Measurements from ENCODE around the gene OR5H14. TPM values are rescaled to one million over a fixed set of nuclear protein-coding genes. Genes with fewer than 3 reads are reported as not detected.
"Not testable (repeated sequence)": the region's sequence is repeated elsewhere in the genome, so short reads cannot be mapped to it uniquely, and the experiment has no call there.

The OR5H14 gene
- total RNA-seq (2014; rRNA removed; shearing (Covaris generic)) = not detected in 2 replicates

- DNase-seq (ENCODE audit: low read depth) = no peak
Measured at GRCh38 chr3:98147179-98147578, at the start of gene OR5H14. Gene OR5H14, plus strand, starts transcription at chr3:98147479. Its CDS starts 1,907 bp downstream, at chr3:98149386.

- DNase-seq (ENCODE audit: low read depth) = no peak
Measured at GRCh38 chr3:98099848-98100247, 47.4 kb upstream of the OR5H14 start.

- DNase-seq (ENCODE audit: low read depth) = no peak
Measured at GRCh38 chr3:98108162-98108561, 39.1 kb upstream of the OR5H14 start.

GRCh38 chr3:98109807-98110549 lies 37.3 kb upstream of the OR5H14 start:
- no peak for DNase-seq (ENCODE audit: low read depth)

- no peak for DNase-seq (ENCODE audit: low read depth)
Measured at GRCh38 chr3:98110550-98110908, 36.8 kb upstream of the OR5H14 start.

- no peak for DNase-seq (ENCODE audit: low read depth)
Measured at GRCh38 chr3:98114264-98114663, 33.0 kb upstream of the OR5H14 start.

GRCh38 chr3:98115717-98116116 lies 31.6 kb upstream of the OR5H14 start:
- DNase-seq (ENCODE audit: low read depth) = no peak

- no peak for DNase-seq (ENCODE audit: low read depth)
Measured at GRCh38 chr3:98130421-98130820, 16.9 kb upstream of the OR5H14 start, which contains the start of gene OR5H1. Gene OR5H1, plus strand, starts transcription at chr3:98130721. Its CDS starts 1,977 bp downstream, at chr3:98132698.

GRCh38 chr3:98136631-98137030 lies 10.6 kb upstream of the OR5H14 start:
- DNase-seq (ENCODE audit: low read depth) = no peak

GRCh38 chr3:98137826-98138557 lies 9.3 kb upstream of the OR5H14 start:
- not testable (repeated sequence) for DNase-seq (ENCODE audit: low read depth)

GRCh38 chr3:98140531-98140930 lies 6.7 kb upstream of the OR5H14 start:
- DNase-seq (ENCODE audit: low read depth) = no peak

GRCh38 chr3:98148751-98149150 lies 1.5 kb downstream of the OR5H14 start:
- DNase-seq (ENCODE audit: low read depth) = no peak

- DNase-seq (ENCODE audit: low read depth) = not testable (repeated sequence)
Measured at GRCh38 chr3:98149456-98149855, 2.2 kb downstream of the OR5H14 start.

- DNase-seq (ENCODE audit: low read depth) = peak; percentile 47
Measured at GRCh38 chr3:98151241-98151640, 4.0 kb downstream of the OR5H14 start.

GRCh38 chr3:98166396-98166795 lies 19.1 kb downstream of the OR5H14 start, which contains the start of gene OR5H15:
Gene OR5H15, plus strand, starts transcription at chr3:98166696. Its CDS starts 2,004 bp downstream, at chr3:98168700.
- DNase-seq (ENCODE audit: low read depth) = no peak

GRCh38 chr3:98171071-98171470 lies 23.8 kb downstream of the OR5H14 start:
- no peak for DNase-seq (ENCODE audit: low read depth)

- peak; percentile 47 for DNase-seq (ENCODE audit: low read depth)
Measured at GRCh38 chr3:98172621-98173020, 25.3 kb downstream of the OR5H14 start.

GRCh38 chr3:98180319-98180890 lies 33.1 kb downstream of the OR5H14 start:
- no peak for DNase-seq (ENCODE audit: low read depth)

- no peak for DNase-seq (ENCODE audit: low read depth)
Measured at GRCh38 chr3:98182196-98182595, 34.9 kb downstream of the OR5H14 start.

GRCh38 chr3:98185180-98185579 lies 37.9 kb downstream of the OR5H14 start:
- DNase-seq (ENCODE audit: low read depth) = peak; percentile 8

GRCh38 chr3:98188545-98188944 lies 41.3 kb downstream of the OR5H14 start:
- DNase-seq (ENCODE audit: low read depth) = peak; percentile 25

- DNase-seq (ENCODE audit: low read depth) = not testable (repeated sequence)
Measured at GRCh38 chr3:98190911-98191310, 43.6 kb downstream of the OR5H14 start.

- not testable (repeated sequence) for DNase-seq (ENCODE audit: low read depth)
Measured at GRCh38 chr3:98196293-98196692, 49.0 kb downstream of the OR5H14 start.

Measured in RPMI7951 (cell line).